Nephron progenitor cell (in vitro differentiated cells): ENCODE data around the gene SRCAP.
A peak's percentile ranks its signal among the peaks of the same experiment; 100 is the strongest.

Experiments used
- DNase-seq: peaks from one replicate; pipeline ENCODE4 v3.0.0; 2021
- H3K27ac Mint-ChIP-seq: 2 replicates; pipeline ENCODE4 v1.8.0; 2021; ENCODE audit warnings: mild to moderate bottlenecking, moderate library complexity, mixed read lengths
- H3K27me3 Mint-ChIP-seq: 2 replicates; pipeline ENCODE4 v1.8.0; 2021; ENCODE audit warnings: mild to moderate bottlenecking, low read depth, mixed read lengths; ENCODE audit not compliant: poor library complexity
- H3K36me3 Mint-ChIP-seq: 2 replicates; pipeline ENCODE4 v1.8.0; 2021; ENCODE audit warnings: low read depth, mixed read lengths
- H3K4me1 Mint-ChIP-seq: 2 replicates; pipeline ENCODE4 v1.8.0; 2021; ENCODE audit warnings: mixed read lengths
- H3K4me3 Mint-ChIP-seq: 2 replicates; pipeline ENCODE4 v1.8.0; 2021; ENCODE audit warnings: mild to moderate bottlenecking, moderate library complexity, mixed read lengths
- H3K9me3 Mint-ChIP-seq: 2 replicates; pipeline ENCODE4 v1.8.0; 2021; ENCODE audit warnings: mild to moderate bottlenecking, moderate library complexity, mixed read lengths
- CTCF ChIP-seq: fragments of 200-600 bp; sonication (generic); IDR thresholded peaks from 2 replicates; pipeline ENCODE4 v1.5.0; 2021; ENCODE audit warnings: antibody characterized with exemption

The SRCAP gene

GRCh38 chr16:30777591-30778297 is 78.8 kb downstream of the SRCAP start:
- Mint-ChIP-seq H3K27ac (peak overlapping the region; percentile 100), H3K4me3 (peak overlapping the region; percentile 94), H3K27me3 (peaks cover 3% of the 10 kb centered on the region), H3K4me1 (peaks cover 60% of the 10 kb centered on the region), H3K36me3 (peaks cover 28% of the 10 kb centered on the region), H3K9me3 (no peaks in the 10 kb centered on the region)
- TF ChIP-seq CTCF = no peak
- peak; percentile 25 for DNase-seq

- Mint-ChIP-seq H3K4me1 (peaks cover 60% of the 10 kb centered on the region), H3K36me3 (peaks cover 29% of the 10 kb centered on the region), H3K27me3 (peaks cover 3% of the 10 kb centered on the region), H3K9me3 (no peaks in the 10 kb centered on the region), H3K4me3 (peak overlapping the region; percentile 78), H3K27ac (peak overlapping the region; percentile 100)
- no peak for TF ChIP-seq CTCF
- DNase-seq = peak; percentile 70
Observed at GRCh38 chr16:30778549-30779244, 79.7 kb downstream of the SRCAP start.

- H3K9me3 Mint-ChIP-seq = no peaks in the 10 kb centered on the region
- peaks cover 60% of the 10 kb centered on the region for H3K4me1 Mint-ChIP-seq
- no peak for DNase-seq
- peak overlapping the region; percentile 100 for H3K27ac Mint-ChIP-seq
- H3K27me3 Mint-ChIP-seq = peaks cover 3% of the 10 kb centered on the region
- H3K4me3 Mint-ChIP-seq = peak overlapping the region; percentile 32
- TF ChIP-seq CTCF = no peak
- H3K36me3 Mint-ChIP-seq = peaks cover 29% of the 10 kb centered on the region
Observed at GRCh38 chr16:30779596-30779995, 80.6 kb downstream of the SRCAP start.

GRCh38 chr16:30780021-30780420 is 81.0 kb downstream of the SRCAP start:
- Mint-ChIP-seq H3K27me3 (peaks cover 3% of the 10 kb centered on the region), H3K27ac (peak overlapping the region; percentile 100), H3K4me3 (no peak overlapping the region), H3K4me1 (peaks cover 60% of the 10 kb centered on the region), H3K36me3 (peaks cover 29% of the 10 kb centered on the region), H3K9me3 (no peaks in the 10 kb centered on the region)
- no peak for DNase-seq
- TF ChIP-seq CTCF = no peak

- H3K4me3 Mint-ChIP-seq = no peak overlapping the region
- TF ChIP-seq CTCF = no peak
- no peak for DNase-seq
- H3K4me1 Mint-ChIP-seq = peaks cover 60% of the 10 kb centered on the region
- peaks cover 3% of the 10 kb centered on the region for H3K27me3 Mint-ChIP-seq
- H3K36me3 Mint-ChIP-seq = peaks cover 29% of the 10 kb centered on the region
- no peaks in the 10 kb centered on the region for H3K9me3 Mint-ChIP-seq
- H3K27ac Mint-ChIP-seq = peak overlapping the region; percentile 100
Observed at GRCh38 chr16:30780549-30780948, 81.6 kb downstream of the SRCAP start.
